Measurements from ENCODE around the gene UBAP1L.
A peak's percentile ranks its signal among the peaks of the same experiment; 100 is the strongest.
"Not testable (repeated sequence)": the region's sequence is repeated elsewhere in the genome, so short reads cannot be mapped to it uniquely, and the experiment has no call there.

UBAP1L gene

GRCh38 chr15:65115086-65115485 lies at the start of gene UBAP1L:
Gene UBAP1L (minus strand): TSS chr15:65115200. CDS start chr15:65106215, 8,985 bp downstream.
- DNase-seq, result no peak

GRCh38 chr15:65164139-65164538 lies 49.1 kb upstream of the UBAP1L start:
- no peak for DNase-seq

- no peak for DNase-seq
Measured at GRCh38 chr15:65163041-65163440, 48.0 kb upstream of the UBAP1L start.

GRCh38 chr15:65156692-65157091 lies 41.7 kb upstream of the UBAP1L start:
- no peak for DNase-seq

GRCh38 chr15:65154720-65155119 lies 39.7 kb upstream of the UBAP1L start:
- no peak for DNase-seq

GRCh38 chr15:65147902-65148301 lies 32.9 kb upstream of the UBAP1L start:
- DNase-seq, result no peak

GRCh38 chr15:65146438-65146837 lies 31.4 kb upstream of the UBAP1L start:
- no peak for DNase-seq

GRCh38 chr15:65138631-65139030 lies 23.6 kb upstream of the UBAP1L start:
- DNase-seq, result not testable (repeated sequence)

GRCh38 chr15:65137893-65138292 lies 22.9 kb upstream of the UBAP1L start:
- DNase-seq, result not testable (repeated sequence)

GRCh38 chr15:65137089-65137488 lies 22.1 kb upstream of the UBAP1L start:
- DNase-seq, result not testable (repeated sequence)

GRCh38 chr15:65134538-65134937 lies 19.5 kb upstream of the UBAP1L start:
- DNase-seq, result no peak

- peak; percentile 89 for DNase-seq
Measured at GRCh38 chr15:65133548-65134200, 18.7 kb upstream of the UBAP1L start, which contains the start of gene PDCD7. Gene PDCD7 (minus strand): TSS chr15:65133808. CDS start chr15:65133781, 27 bp downstream.

- no peak for DNase-seq
Measured at GRCh38 chr15:65132878-65133547, 18.0 kb upstream of the UBAP1L start.

GRCh38 chr15:65130941-65131340 lies 15.9 kb upstream of the UBAP1L start:
- DNase-seq, result no peak

- no peak for DNase-seq
Measured at GRCh38 chr15:65115542-65115941, 542 bp upstream of the UBAP1L start.

- no peak for DNase-seq
Measured at GRCh38 chr15:65110676-65111292, 4.2 kb downstream of the UBAP1L start.

- DNase-seq, result no peak
Measured at GRCh38 chr15:65106011-65106590, 8.9 kb downstream of the UBAP1L start.

- DNase-seq, result no peak
Measured at GRCh38 chr15:65105038-65105437, 10.0 kb downstream of the UBAP1L start.

GRCh38 chr15:65102912-65103311 lies 12.1 kb downstream of the UBAP1L start:
- no peak for DNase-seq

GRCh38 chr15:65101891-65102708 lies 12.9 kb downstream of the UBAP1L start:
- no peak for DNase-seq

GRCh38 chr15:65101411-65101890 lies 13.5 kb downstream of the UBAP1L start:
- DNase-seq, result no peak

GRCh38 chr15:65100442-65100841 lies 14.6 kb downstream of the UBAP1L start:
- DNase-seq, result no peak

- DNase-seq, result not testable (repeated sequence)
Measured at GRCh38 chr15:65099801-65100200, 15.2 kb downstream of the UBAP1L start.
